Measurements from ENCODE around the gene TERT.

GRCh38 chr5:1338196-1338490, 43.3 kb upstream of the TERT start:
- TF ChIP-seq CTCF (conservative IDR thresholded peaks at IDR 0.05 in 1 of 2, IDR thresholded peaks at IDR 0.05 in 1 of 2; ENCODE audit: extremely low read depth in 1 of 2, insufficient read depth in 1 of 2, low read depth in 1 of 2, low read length in 2 of 2): no peak
- TF ChIP-seq EZH2 (IDR thresholded peaks at IDR 0.05; ENCODE audit: borderline replicate concordance, low read length): no peak

Data from mammary epithelial cell (primary cell).